ENCODE measurements around the gene PARD3.
"Not testable (repeated sequence)": the region's sequence is repeated elsewhere in the genome, so short reads cannot be mapped to it uniquely, and the experiment has no call there.

PARD3 gene

GRCh38 chr10:34815185-34816084 lies at the start of gene PARD3:
Gene PARD3, minus strand, starts transcription at chr10:34815296. Its CDS starts 301 bp downstream, at chr10:34814995.
- DNase-seq = no peak

- no peak for DNase-seq
These were observed 49.3 kb upstream of the PARD3 start for GRCh38 chr10:34864149-34865067.

- no peak for DNase-seq
These were observed 47.8 kb upstream of the PARD3 start for GRCh38 chr10:34862892-34863291.

- no peak for DNase-seq
These were observed 46.4 kb upstream of the PARD3 start for GRCh38 chr10:34861293-34862021.

GRCh38 chr10:34859170-34859569 lies 44.1 kb upstream of the PARD3 start:
- no peak for DNase-seq

GRCh38 chr10:34858003-34858402 lies 42.9 kb upstream of the PARD3 start:
- no peak for DNase-seq

GRCh38 chr10:34854147-34854601 lies 39.1 kb upstream of the PARD3 start:
- no peak for DNase-seq

GRCh38 chr10:34853357-34853756 lies 38.3 kb upstream of the PARD3 start:
- no peak for DNase-seq

GRCh38 chr10:34850558-34850957 lies 35.5 kb upstream of the PARD3 start:
- DNase-seq = no peak

- DNase-seq = no peak
These were observed 34.9 kb upstream of the PARD3 start for GRCh38 chr10:34850036-34850435.

- DNase-seq = no peak
These were observed 30.0 kb upstream of the PARD3 start for GRCh38 chr10:34845070-34845469.

- DNase-seq = no peak
These were observed 29.4 kb upstream of the PARD3 start for GRCh38 chr10:34844448-34844847.

- not testable (repeated sequence) for DNase-seq
These were observed 28.4 kb upstream of the PARD3 start for GRCh38 chr10:34843470-34843869.

- DNase-seq = no peak
These were observed 23.3 kb upstream of the PARD3 start for GRCh38 chr10:34838366-34838900.

- no peak for DNase-seq
These were observed 20.9 kb upstream of the PARD3 start for GRCh38 chr10:34835908-34836508.

- DNase-seq = no peak
These were observed 19.2 kb upstream of the PARD3 start for GRCh38 chr10:34834274-34834673.

GRCh38 chr10:34830217-34830822 lies 15.2 kb upstream of the PARD3 start:
- no peak for DNase-seq

GRCh38 chr10:34826857-34827766 lies 12.0 kb upstream of the PARD3 start:
- DNase-seq = no peak

- DNase-seq = no peak
These were observed 11.1 kb upstream of the PARD3 start for GRCh38 chr10:34826221-34826620.

- DNase-seq = no peak
These were observed 10.3 kb upstream of the PARD3 start for GRCh38 chr10:34825414-34825813.

- DNase-seq = no peak
These were observed 9.8 kb upstream of the PARD3 start for GRCh38 chr10:34824870-34825269.

All from suppressor macrophage treated with lipopolysaccharide for 4 hours (primary cell).